ENCODE data around the gene MIPEP.
"Not testable (repeated sequence)": the region's sequence is repeated elsewhere in the genome, so short reads cannot be mapped to it uniquely, and the experiment has no call there.

The MIPEP gene

DNA sequence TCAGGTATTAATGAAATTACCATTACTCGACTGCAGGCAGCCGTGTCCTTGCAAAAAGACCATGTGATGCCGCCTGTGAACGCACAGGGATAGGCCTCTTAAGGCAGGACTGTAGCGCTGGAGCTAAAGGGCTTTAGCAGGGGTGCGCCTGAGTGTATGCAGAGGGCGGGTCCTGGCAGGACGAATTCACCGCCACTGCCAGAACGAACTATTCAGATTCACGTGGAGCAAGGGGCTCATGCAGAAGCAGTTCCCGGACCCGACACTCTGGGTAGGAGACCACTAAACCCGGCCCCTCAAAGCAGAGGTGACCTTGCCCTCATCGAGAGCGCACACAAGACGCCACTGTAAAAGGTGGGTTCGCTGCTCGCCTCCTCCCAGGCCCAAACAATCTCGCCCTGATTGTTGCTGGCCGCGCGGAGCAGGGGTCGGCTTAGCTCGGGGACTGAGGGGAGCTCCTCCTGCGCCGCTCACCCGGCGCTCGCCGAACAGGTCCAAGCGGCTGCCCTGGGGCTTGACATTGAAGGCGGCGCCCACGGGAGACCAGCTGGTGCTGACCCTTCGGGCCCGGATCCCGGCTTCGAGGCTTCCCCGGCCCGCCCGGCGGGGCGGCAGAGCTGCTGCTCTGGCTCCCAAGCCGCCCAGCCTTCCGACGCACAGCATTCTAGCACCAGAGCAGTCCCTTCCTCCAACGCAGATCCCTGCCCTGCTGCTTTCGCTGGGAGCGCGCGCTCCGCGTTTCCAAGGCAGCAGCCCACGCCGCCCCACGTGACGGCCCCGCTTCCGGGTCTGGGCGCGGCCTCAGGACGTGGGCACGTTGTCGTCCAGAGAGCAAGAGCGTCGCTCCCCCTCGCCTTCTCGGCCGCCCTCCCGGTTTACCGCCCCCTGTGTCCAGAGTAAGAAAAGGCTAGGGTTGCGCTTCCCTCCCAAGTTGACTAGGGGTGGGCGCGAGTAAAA is at the start of gene MIPEP:
MIPEP (minus strand) TSS at position 743 of the 957 bp plus-strand sequence; CDS start at position 663, 80 bp downstream.
- DNase-seq (ENCODE audit: low read depth) = peak; percentile 89

DNA sequence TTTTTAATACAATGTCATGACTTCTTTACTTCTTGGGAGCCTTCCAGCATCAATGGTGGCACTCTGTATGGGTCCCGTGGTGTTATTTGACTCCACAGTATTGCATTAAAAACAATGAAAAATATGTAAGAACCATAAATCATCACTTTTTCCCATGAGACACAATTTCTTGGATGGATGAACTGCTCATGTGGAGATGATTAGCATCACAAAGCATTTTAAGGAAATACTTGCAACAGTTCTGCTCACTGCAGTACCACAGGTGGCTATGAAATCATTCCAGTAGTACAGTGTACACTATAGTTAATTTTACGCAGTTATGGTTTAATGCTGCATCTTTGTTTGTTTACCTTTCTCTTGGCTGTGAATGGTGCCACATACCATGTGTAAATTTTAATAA is 45.3 kb upstream of the MIPEP start:
- no peak for DNase-seq (ENCODE audit: low read depth)

DNA sequence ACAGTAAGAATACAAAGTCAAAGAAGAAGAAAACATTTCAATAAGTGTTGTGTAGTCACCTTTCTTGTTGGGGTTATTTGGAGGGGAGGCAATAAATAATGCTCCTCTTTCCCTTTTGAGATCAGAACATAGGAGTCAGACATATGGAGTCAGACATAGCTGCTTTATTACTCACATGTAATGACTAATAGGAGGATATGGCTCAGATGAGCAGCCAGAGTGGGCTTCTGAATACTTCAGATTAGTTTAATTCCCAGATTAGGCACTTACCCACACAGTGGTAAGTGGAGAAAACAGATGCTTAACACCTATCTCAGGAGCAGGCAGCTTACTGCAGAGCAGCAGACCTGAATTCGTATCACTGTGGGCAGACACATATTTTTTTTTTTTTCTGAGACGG is 39.8 kb upstream of the MIPEP start:
- DNase-seq (ENCODE audit: low read depth) = no peak

- DNase-seq (ENCODE audit: low read depth) = no peak
Measured at GRCh38 chr13:23923031-23923430, 33.8 kb upstream of the MIPEP start.

- DNase-seq (ENCODE audit: low read depth) = no peak
Measured at GRCh38 chr13:23922005-23922932, 33.1 kb upstream of the MIPEP start.

DNA sequence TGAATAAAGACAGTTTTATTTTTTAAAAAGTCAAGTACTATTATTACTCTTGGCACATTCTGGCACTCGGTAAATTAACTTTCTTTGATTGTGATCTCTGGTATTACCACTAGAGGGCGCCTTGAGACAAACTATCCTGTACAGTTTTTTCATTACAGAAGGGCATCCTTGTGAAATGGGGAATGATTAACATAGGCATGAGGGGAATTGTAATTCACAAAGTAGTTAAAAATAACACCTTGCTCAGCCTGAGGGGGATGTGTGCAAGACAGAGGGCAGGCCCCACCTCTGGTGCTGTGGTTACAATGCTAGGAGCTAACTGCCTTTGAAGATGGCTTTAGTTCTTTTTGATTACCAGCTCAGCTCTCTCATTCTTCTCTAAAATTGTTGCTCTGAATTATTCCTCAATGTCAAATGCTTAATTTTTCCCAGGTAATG is 32.3 kb upstream of the MIPEP start:
- no peak for DNase-seq (ENCODE audit: low read depth)

- DNase-seq (ENCODE audit: low read depth) = no peak
Measured at GRCh38 chr13:23919006-23919405, 29.8 kb upstream of the MIPEP start.

- DNase-seq (ENCODE audit: low read depth) = no peak
Measured at GRCh38 chr13:23918208-23918607, 29.0 kb upstream of the MIPEP start.

- DNase-seq (ENCODE audit: low read depth) = no peak
Measured at GRCh38 chr13:23915308-23915707, 26.1 kb upstream of the MIPEP start.

GRCh38 chr13:23912469-23912868 is 23.3 kb upstream of the MIPEP start:
- no peak for DNase-seq (ENCODE audit: low read depth)

DNA sequence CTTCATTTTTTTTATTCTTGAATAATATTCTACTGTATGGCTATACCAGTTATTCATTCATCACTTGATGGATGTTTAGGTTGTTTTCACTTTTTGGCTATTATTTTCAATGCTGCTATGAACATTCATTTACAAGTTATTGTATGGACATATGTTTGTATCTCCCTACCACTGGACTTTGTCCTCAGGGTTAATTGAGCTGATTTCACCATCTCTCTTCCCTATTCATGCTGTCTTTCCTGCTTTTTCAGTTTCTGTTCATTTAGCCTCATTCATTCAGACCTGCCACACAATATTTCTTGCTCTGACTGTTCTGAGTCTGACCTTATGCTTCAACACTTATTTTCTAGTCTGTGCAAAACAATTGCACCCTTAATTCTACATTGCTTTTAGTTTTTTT is 20.4 kb upstream of the MIPEP start:
- DNase-seq (ENCODE audit: low read depth) = no peak

- DNase-seq (ENCODE audit: low read depth) = no peak
Measured at GRCh38 chr13:23905766-23906165, 16.6 kb upstream of the MIPEP start.

- no peak for DNase-seq (ENCODE audit: low read depth)
Measured at GRCh38 chr13:23903906-23904280, 14.7 kb upstream of the MIPEP start.

GRCh38 chr13:23902975-23903905 is 14.0 kb upstream of the MIPEP start:
- DNase-seq (ENCODE audit: low read depth) = no peak

DNA sequence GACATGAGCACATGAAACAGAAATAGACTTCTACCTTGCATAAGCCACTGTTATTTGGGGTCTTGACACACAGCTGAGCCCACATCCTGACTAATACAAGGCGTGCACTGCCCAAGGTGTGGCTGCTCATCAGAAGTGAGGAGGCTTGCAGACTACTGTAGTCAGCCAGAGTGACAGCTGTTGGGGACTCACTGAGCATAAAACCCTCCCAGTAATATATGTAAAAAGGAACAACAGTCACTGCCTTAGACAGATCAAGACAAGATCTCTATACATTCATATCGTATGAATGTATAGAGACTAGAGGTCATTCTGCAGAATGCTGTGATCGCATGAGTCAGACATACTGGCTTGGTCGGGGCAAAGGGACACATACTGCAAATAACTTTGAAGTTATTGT is 12.2 kb upstream of the MIPEP start:
- no peak for DNase-seq (ENCODE audit: low read depth)

- peak; percentile 13 for DNase-seq (ENCODE audit: low read depth)
Measured at GRCh38 chr13:23899555-23899954, 10.4 kb upstream of the MIPEP start.

GRCh38 chr13:23898101-23898500 is 8.9 kb upstream of the MIPEP start:
- DNase-seq (ENCODE audit: low read depth) = no peak

GRCh38 chr13:23897452-23897919 is 8.3 kb upstream of the MIPEP start, which contains the start of gene C1QTNF9B:
C1QTNF9B (minus strand) TSS chr13:23897502.
- not testable (repeated sequence) for DNase-seq (ENCODE audit: low read depth)

DNA sequence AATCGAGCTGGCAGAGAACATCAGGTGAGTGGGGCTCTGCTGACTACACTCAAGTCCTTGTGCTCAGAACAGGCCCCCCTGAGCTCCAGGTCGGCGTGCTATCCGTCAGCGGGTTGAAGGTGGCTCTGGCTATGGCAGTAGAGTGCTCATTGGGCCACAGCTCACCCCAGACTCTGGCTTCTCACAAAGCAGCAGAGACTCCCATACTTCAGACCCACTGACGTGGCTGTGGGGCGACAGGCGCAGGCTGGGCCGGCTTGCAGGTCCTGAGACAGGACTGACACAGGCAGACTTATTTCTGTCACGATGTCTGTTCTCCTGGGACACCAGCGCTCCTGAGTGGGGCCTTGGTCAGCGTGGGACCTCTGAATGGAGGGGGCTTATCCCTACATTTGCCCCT is 5.5 kb upstream of the MIPEP start:
- DNase-seq (ENCODE audit: low read depth) = not testable (repeated sequence)

- DNase-seq (ENCODE audit: low read depth) = not testable (repeated sequence)
Measured at GRCh38 chr13:23893791-23894190, 4.6 kb upstream of the MIPEP start.

All from stimulated activated CD4-positive, alpha-beta T cell treated with anti-CD3 and anti-CD28 coated beads, Interleukin-2, amount 100 ng/mL, for 4 hours (primary cell).